ENCODE results near the gene PTPN3.
A peak's percentile ranks its signal among the peaks of the same experiment; 100 is the strongest.

Gene PTPN3

DNA sequence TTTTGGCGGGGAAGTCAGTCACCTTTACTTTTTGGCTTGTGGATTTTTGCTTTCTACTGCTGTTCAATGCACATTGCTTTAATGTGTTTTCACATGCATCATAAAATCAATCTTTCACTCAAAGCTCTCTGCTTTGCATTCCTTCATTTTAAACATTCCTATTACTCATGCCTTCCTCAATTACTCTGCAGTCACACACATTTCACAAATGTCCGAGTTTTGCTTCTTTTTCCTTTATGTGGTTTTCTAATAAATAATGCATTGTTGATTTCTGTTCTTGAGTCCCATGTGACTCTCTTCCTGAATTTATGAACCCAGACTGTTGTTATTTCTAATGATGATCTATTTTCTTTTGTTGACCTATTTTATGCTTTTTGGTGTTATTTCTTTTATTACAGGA lies 95.0 kb downstream of the PTPN3 start:
- no peak for TF ChIP-seq CTCF (IDR thresholded peaks at IDR 0.05; ENCODE audit: low read depth, low read length)
- DNase-seq (ENCODE audit: low read depth in 2 of 2): peak in 1 of 2 donors; percentile 16
- no peak overlapping the region for H3K4me3 ChIP-seq (replicated peaks in 1 of 2; ENCODE audit: low read depth in 2 of 2, low read length in 2 of 2)

GRCh38 chr9:109401990-109402318 lies 96.2 kb downstream of the PTPN3 start:
- no peak for TF ChIP-seq CTCF (IDR thresholded peaks at IDR 0.05; ENCODE audit: low read depth, low read length)
- DNase-seq (ENCODE audit: low read depth in 2 of 2): no peak
- no peak overlapping the region for H3K4me3 ChIP-seq (replicated peaks in 1 of 2; ENCODE audit: low read depth in 2 of 2, low read length in 2 of 2)

DNA sequence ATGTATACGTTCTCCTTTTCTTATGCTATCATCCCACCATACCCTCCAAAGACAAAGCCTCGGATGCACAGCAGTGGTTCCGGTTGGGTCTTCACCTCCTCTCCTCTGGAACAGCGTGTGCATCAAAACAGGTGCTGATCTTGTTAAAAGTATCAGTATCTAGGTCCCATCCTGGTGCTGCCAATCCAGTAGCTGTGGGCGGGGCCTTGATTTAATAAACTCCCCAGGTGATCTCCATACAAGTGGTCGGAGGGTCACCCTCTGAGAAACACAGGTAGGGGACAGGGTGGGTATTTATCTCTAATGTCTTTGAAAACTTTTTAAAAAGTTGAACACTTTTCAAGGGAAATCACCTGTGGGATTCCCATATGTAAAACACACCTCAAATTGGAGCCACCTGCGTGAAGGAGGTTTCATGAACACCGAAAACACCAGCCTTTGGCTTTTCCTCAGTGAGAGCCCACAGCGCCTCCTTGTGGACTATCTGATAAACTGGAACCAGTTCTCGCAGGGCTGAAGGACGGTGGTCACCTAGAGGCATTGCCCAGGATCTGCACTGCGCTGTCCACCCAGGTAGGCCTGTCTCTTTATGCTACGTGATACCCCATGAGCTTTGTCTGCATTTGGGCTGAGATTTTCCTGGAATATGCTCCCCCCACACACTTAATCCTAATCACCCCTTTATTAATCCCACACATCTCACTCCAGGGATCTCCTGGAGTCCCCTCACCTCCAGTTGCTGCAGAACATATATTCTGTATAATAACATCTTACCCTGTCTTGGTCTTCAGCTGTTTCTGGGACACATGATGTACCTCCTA lies 96.7 kb downstream of the PTPN3 start:
- H3K4me3 ChIP-seq (replicated peaks in 1 of 2; ENCODE audit: low read depth in 2 of 2, low read length in 2 of 2): no peak overlapping the region
- peak; percentile 68 for DNase-seq (ENCODE audit: low read depth in 2 of 2)
- peak; percentile 85 for TF ChIP-seq CTCF (IDR thresholded peaks at IDR 0.05; ENCODE audit: low read depth, low read length)

DNA sequence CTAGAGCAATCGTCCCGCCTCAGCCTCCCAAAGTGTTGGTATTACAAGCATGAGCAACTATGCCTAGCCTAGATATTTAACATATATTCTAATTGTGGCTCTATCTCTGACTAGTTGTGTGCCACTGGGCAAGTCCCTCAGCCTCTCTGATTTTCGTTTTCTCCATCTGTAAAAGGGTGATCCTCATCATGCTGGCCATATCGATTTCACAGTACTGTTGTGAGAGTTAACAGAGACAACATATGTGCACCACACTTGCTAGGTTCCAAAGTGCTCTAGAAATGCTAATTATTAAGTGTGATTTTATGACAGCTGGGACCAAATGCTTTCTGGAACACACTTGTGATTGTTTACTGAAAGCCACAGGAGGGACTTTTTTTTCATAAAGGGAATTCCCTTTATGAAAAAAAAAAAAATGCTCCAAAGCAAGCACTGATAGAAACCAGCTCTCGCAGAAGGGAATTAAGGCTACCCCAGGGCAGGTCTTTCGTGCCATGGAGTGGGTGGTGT lies 98.8 kb downstream of the PTPN3 start:
- no peak overlapping the region for H3K4me3 ChIP-seq (replicated peaks in 1 of 2; ENCODE audit: low read depth in 2 of 2, low read length in 2 of 2)
- no peak for DNase-seq (ENCODE audit: low read depth in 2 of 2)
- TF ChIP-seq CTCF (IDR thresholded peaks at IDR 0.05; ENCODE audit: low read depth, low read length): no peak

DNA sequence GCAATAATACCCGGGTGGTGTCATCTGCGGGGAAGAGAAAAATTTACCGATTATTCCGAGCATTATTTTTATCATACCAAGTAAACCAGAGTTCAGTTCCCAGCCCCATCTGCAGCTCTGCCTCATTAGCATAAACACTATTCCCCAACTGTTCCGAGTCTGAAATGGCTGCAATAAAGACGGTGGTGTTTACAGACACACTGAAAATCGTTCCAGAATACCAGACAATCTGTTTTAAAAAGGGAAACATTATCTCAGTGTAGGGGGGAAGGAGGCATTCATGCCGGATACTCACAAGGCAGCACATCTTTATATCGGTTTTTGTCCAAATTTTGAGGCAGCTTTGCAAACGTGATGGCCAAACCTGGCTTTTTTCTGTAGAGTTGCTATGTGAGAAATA lies 106.9 kb downstream of the PTPN3 start:
- TF ChIP-seq CTCF (IDR thresholded peaks at IDR 0.05; ENCODE audit: low read depth, low read length): no peak
- no peak overlapping the region for H3K4me3 ChIP-seq (replicated peaks in 1 of 2; ENCODE audit: low read depth in 2 of 2, low read length in 2 of 2)
- no peak for DNase-seq (ENCODE audit: low read depth in 2 of 2)

DNA sequence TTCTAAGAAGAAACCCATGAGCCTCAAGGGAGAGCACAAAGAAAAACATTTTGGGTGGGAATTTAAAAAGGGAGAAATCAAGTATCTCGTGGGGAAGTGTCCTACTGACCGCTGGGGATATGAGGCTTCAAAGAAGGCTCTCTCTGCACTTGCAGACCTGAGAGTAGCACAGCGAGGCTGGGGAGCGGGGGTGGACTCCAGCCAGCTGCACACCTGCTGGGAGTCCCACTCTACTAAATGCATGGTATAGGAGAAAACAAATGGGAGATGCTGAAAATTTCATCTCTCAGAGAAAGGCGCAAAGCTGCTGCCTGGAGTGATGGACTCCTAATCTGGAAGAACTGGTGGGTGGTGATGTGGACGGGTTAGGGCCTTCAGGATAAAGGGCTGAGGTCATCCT lies 110.3 kb downstream of the PTPN3 start:
- H3K4me3 ChIP-seq (replicated peaks in 1 of 2; ENCODE audit: low read depth in 2 of 2, low read length in 2 of 2): no peak overlapping the region
- no peak for DNase-seq (ENCODE audit: low read depth in 2 of 2)
- TF ChIP-seq CTCF (IDR thresholded peaks at IDR 0.05; ENCODE audit: low read depth, low read length): no peak

Measured in cardiac fibroblast (primary cell).